Body of pancreas (tissue), 4 donors: ENCODE data around the gene CMKLR1. TPM values are rescaled to one million over a fixed set of nuclear protein-coding genes. Genes with fewer than 3 reads are reported as not detected.

ENCODE experiments used
- ATAC-seq: fragments of 150-250 bp; one replicate; pipeline ENCODE4 v1.9.1; 2016
- DNase-seq, 4 donors: peaks; one replicate each; pipeline ENCODE4 v3.0.0-alpha.2; 2019
- H3K27ac ChIP-seq, 4 donors: fragments of 200-600 bp; sonication (generic); 1 replicate in 3 of 4; 2 replicates in 1 of 4; pipeline versions ENCODE4 v1.5.1 to v1.6.1; 2016 to 2019; ENCODE audit warnings: mild to moderate bottlenecking in 1 of 4, mixed read lengths in 1 of 4, moderate library complexity in 1 of 4
- H3K27me3 ChIP-seq, 2 donors: fragments of 200-600 bp; sonication (generic); one replicate each; pipeline ENCODE4 v1.6.0; 2016; ENCODE audit warnings: mild to moderate bottlenecking in 1 of 2
- H3K36me3 ChIP-seq, 2 donors: fragments of 200-600 bp; sonication (generic); replicated peaks in 1 of 2; 2 replicates each; pipeline ENCODE4 v1.5.1; 2016; ENCODE audit warnings: low read depth in 2 of 2; ENCODE audit not compliant: insufficient read depth in 1 of 2
- H3K4me1 ChIP-seq: fragments of 200-600 bp; sonication (generic); one replicate; pipeline ENCODE4 v1.6.0; 2016
- H3K4me3 ChIP-seq, 2 donors: fragments of 200-600 bp; sonication (generic); 1 replicate in 1 of 2; 2 replicates in 1 of 2; pipeline ENCODE4 v1.5.1; 2016 to 2019
- H3K9me3 ChIP-seq, 3 donors: fragments of 200-600 bp; sonication (generic); 1 replicate in 2 of 3; 2 replicates in 1 of 3; pipeline ENCODE4 v1.5.1; 2016
- POLR2A ChIP-seq, 3 donors: fragments of 450-650 bp; IDR thresholded peaks; one replicate each; pipeline ENCODE4 v1.6.1; 2016; ENCODE audit warnings: antibody characterized with exemption in 3 of 3, mild to moderate bottlenecking in 2 of 3
- WGBS, 2 donors: methylation state at CpG; one replicate each; pipeline ENCODE4 v1.1.5; 2017; 5-methylcytosine and 5-hydroxymethylcytosine counted together
- intact Hi-C: fragments of 100-400 bp; cut with DNase I; formaldehyde crosslinking; loops from one replicate; pipeline ENCODE4 v1.15.1; 2023
- total RNA-seq, 2 donors: library from RNA; depleted of rRNA; stranded (reverse); fragments of >200 nt; gene quantifications; one replicate each; pipeline ENCODE4 v1.1.0, GENCODE V29; 2016
- TF ChIP-seq, protein P1 (sequence below), 7 experiments: fragments of 450-650 bp in 4 of 7; fragments of 200-600 bp in 3 of 7; sonication (generic) in 3 of 7; IDR thresholded peaks; one replicate each; pipeline ENCODE4 v1.5.1; 2016 to 2019; ENCODE audit warnings: antibody characterized with exemption in 7 of 7

CMKLR1 gene
- total RNA-seq, 2 donors from 2014 or later: 5.3 to 5.7 TPM

GRCh38 chr12:108340037-108340436 is 926 bp upstream of the CMKLR1 start:
- TF ChIP-seq POLR2A (IDR thresholded peaks at IDR 0.05): no peak
- TF ChIP-seq, protein P1, sequence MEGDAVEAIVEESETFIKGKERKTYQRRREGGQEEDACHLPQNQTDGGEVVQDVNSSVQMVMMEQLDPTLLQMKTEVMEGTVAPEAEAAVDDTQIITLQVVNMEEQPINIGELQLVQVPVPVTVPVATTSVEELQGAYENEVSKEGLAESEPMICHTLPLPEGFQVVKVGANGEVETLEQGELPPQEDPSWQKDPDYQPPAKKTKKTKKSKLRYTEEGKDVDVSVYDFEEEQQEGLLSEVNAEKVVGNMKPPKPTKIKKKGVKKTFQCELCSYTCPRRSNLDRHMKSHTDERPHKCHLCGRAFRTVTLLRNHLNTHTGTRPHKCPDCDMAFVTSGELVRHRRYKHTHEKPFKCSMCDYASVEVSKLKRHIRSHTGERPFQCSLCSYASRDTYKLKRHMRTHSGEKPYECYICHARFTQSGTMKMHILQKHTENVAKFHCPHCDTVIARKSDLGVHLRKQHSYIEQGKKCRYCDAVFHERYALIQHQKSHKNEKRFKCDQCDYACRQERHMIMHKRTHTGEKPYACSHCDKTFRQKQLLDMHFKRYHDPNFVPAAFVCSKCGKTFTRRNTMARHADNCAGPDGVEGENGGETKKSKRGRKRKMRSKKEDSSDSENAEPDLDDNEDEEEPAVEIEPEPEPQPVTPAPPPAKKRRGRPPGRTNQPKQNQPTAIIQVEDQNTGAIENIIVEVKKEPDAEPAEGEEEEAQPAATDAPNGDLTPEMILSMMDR (IDR thresholded peaks at IDR 0.05): no peak
- H3K36me3 ChIP-seq: no peaks in the 10 kb centered on the region
- H3K4me1 ChIP-seq: no peaks in the 10 kb centered on the region
- H3K27me3 ChIP-seq: no peaks in the 10 kb centered on the region
- intact Hi-C loops: no loop called here
- no peak overlapping the region for H3K4me3 ChIP-seq
- H3K9me3 ChIP-seq: no peaks in the 10 kb centered on the region
- no peak overlapping the region for H3K27ac ChIP-seq
- WGBS, 2 donors: 61% methylated on average over 6 to 10 of the region's 10 CpGs
- ATAC-seq (no peak), DNase-seq (no peak)

DNA sequence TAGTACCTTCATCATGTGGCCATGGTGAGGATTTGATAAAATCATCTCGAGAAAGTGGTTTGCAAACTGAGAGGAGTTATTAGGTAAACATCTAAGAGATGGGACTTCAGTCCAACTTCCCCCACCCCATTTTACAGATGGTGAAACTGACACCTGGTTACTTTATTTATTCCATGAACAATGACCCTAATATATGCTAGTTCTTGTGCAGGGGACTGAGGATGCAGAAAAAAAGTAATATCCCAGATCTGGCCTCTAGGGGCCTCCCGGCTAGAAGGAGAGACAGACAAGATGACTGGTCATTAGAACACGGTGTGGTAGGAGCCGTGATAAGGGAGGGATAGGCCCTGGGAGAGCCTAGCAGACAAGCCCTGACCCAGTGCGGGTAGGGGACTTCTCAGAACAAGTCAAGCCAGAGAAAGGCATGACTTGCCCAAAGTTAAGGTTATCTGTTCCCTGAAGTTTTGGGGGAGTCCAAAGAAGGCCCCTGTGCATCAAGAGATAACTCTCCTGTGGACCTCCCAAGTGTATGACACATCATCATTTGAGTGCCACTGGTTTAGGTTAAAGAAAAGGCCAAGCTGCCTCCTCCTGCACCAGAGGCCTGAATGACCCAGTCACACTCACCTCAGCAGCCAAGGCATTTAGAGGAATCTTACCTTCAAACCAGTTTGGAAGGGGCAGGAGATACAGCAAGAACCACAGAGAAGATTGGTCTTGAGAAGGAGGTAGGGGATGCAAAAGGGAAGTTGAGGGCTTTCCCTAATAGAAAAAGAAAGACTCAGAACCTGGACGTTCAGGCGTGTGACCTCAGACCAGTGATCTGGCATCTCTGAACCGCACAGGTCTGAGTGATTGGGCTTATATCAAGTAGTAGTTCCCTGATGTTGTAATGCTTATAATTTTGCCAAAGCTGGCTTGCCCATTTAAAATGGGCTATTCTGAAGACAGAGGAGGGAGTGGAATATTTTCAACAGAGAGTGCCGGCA is 1.6 kb downstream of the CMKLR1 start:
- H3K4me3 ChIP-seq: no peak overlapping the region
- no peak for ATAC-seq
- no peaks in the 10 kb centered on the region for H3K9me3 ChIP-seq
- intact Hi-C loops: no loop called here
- peak overlapping the region in 1 of 4 donors; percentile 21 for H3K27ac ChIP-seq
- WGBS, 2 donors: 62% methylated on average over 9 of the region's 9 CpGs
- H3K36me3 ChIP-seq: no peaks in the 10 kb centered on the region
- no peaks in the 10 kb centered on the region for H3K4me1 ChIP-seq
- TF ChIP-seq POLR2A (IDR thresholded peaks at IDR 0.05): no peak
- TF ChIP-seq, protein P1 (IDR thresholded peaks at IDR 0.05): peak in 5 of 7 experiments; percentile 5 to 34 (median 22)
- peak in 1 of 4 donors; percentile 25 for DNase-seq
- no peaks in the 10 kb centered on the region for H3K27me3 ChIP-seq

DNA sequence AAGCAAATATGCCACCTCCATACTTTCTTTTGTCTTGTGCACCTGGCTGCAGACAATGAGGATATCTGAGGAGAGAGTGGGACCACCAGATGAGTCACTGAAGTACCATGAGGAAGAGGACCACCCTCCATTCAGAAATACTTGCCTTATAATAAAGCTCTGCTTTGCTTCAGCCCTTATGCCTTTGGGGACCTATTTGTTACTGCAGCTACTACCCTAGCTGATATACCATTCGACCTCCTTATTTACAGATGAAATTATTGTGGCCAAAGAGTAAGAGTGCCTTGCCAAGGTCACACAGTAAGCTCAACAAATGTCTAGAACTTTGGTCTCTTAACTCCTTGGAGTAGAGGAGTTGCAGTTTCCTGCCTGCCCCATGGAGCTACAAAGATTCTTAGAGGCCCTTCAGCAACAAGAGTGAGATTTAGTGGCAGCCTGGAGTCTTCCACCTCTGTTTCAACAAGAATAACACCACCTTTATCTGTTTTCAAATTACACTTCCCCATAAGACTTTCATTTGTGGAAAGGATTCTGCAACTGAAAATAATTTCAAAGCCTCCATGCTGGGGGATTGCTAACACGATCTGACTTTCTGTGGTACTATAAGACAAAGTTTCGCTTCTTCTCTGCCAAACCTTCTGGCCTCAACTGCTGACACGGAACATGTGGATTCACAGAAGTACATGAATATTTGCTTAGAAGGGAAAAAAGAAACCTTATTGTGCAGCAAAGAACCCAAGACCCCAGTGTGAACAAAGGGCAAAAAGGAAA is 3.6 kb downstream of the CMKLR1 start:
- TF ChIP-seq, protein P1 (IDR thresholded peaks at IDR 0.05): no peak
- TF ChIP-seq POLR2A (IDR thresholded peaks at IDR 0.05): no peak
- H3K36me3 ChIP-seq: no peaks in the 10 kb centered on the region
- intact Hi-C loops: no loop called here
- no peaks in the 10 kb centered on the region for H3K27me3 ChIP-seq
- DNase-seq: peak in 1 of 4 donors; percentile 29
- no peak overlapping the region for H3K4me3 ChIP-seq
- H3K27ac ChIP-seq: peak overlapping the region in 1 of 4 donors; percentile 25
- H3K4me1 ChIP-seq: no peaks in the 10 kb centered on the region
- 56 to 68% methylated on average over 4 of the region's 4 CpGs for WGBS, 2 donors
- no peak for ATAC-seq
- H3K9me3 ChIP-seq: no peaks in the 10 kb centered on the region

DNA sequence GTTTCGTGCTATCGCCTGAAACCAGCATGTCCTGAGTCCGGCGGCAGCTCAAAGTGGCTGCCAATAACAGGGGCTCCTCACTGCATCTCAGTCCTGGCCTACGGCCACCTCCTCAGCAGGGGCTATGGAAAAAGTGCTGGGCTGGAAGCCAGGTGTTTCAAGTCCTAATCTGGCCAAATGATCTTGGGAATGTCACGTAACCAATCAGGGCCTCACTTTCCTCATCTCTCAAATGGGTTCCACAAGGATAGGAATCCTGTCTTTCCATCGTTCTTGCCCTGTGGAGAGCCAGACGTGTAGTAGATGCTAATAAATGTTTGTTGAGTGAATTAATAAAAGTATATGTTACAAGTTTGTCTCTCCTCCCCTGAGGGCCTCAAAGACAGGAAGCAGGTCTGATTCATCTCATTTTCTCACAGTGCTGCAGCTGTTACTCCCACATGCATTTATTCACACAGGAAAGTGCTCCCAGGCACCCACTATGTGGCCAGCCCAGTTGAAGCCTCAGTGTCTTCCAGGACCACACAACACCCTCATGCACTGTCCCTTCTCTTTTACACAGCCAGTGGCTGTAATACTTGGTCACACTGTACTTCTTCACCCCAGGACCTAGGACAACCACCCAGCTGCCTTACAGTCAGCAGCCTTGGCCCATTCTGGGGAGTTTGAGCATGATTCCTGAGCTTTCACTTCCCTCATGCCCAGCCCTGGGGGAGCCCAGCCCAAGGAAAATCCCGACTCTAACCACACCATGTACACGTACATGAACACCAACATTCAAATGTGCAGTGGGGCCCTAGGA is 5.0 kb downstream of the CMKLR1 start:
- H3K36me3 ChIP-seq: no peaks in the 10 kb centered on the region
- H3K4me1 ChIP-seq: no peaks in the 10 kb centered on the region
- intact Hi-C loops: no loop called here
- WGBS, 2 donors: 62 to 65% methylated on average over 10 of the region's 10 CpGs
- TF ChIP-seq POLR2A (IDR thresholded peaks at IDR 0.05): no peak
- TF ChIP-seq, protein P1 (IDR thresholded peaks at IDR 0.05): no peak
- no peaks in the 10 kb centered on the region for H3K9me3 ChIP-seq
- peak in 1 of 4 donors; percentile 32 for DNase-seq
- no peak for ATAC-seq
- no peak overlapping the region for H3K4me3 ChIP-seq
- no peaks in the 10 kb centered on the region for H3K27me3 ChIP-seq
- peak overlapping the region in 1 of 4 donors; percentile 31 for H3K27ac ChIP-seq
